CD4-positive, alpha-beta T cell treated with Interleukin-4 for 4 hours (primary cell): ENCODE results near the gene RANBP1.

Source experiments
- DNase-seq: peaks from one replicate; pipeline ENCODE4 v3.0.0-alpha.2; 2020

Gene RANBP1

GRCh38 chr22:20138868-20139267 is 23.0 kb downstream of the RANBP1 start:
- no peak for DNase-seq

- DNase-seq = no peak
Measured at GRCh38 chr22:20139391-20140106, 23.6 kb downstream of the RANBP1 start.

GRCh38 chr22:20140107-20140445 is 24.2 kb downstream of the RANBP1 start:
- DNase-seq = no peak

- DNase-seq = no peak
Measured at GRCh38 chr22:20140521-20140964, 24.6 kb downstream of the RANBP1 start.

- no peak for DNase-seq
Measured at GRCh38 chr22:20141186-20142077, 25.5 kb downstream of the RANBP1 start.

GRCh38 chr22:20142711-20143621 is 27.1 kb downstream of the RANBP1 start:
- no peak for DNase-seq

- DNase-seq = no peak
Measured at GRCh38 chr22:20143883-20144665, 28.2 kb downstream of the RANBP1 start.

- no peak for DNase-seq
Measured at GRCh38 chr22:20145206-20145831, 29.4 kb downstream of the RANBP1 start.

GRCh38 chr22:20145832-20146223 is 29.9 kb downstream of the RANBP1 start:
- no peak for DNase-seq

- DNase-seq = no peak
Measured at GRCh38 chr22:20146777-20147176, 30.9 kb downstream of the RANBP1 start.

GRCh38 chr22:20147237-20147988 is 31.5 kb downstream of the RANBP1 start:
- no peak for DNase-seq

- DNase-seq = no peak
Measured at GRCh38 chr22:20148414-20148813, 32.5 kb downstream of the RANBP1 start.

- no peak for DNase-seq
Measured at GRCh38 chr22:20149257-20150250, 33.6 kb downstream of the RANBP1 start.

GRCh38 chr22:20150381-20151275 is 34.7 kb downstream of the RANBP1 start, which contains the start of gene CCDC188:
TSS of gene CCDC188 (minus strand) at chr22:20151055. CDS start at chr22:20150986, 69 bp downstream.
- DNase-seq = no peak

GRCh38 chr22:20151276-20151588 is 35.3 kb downstream of the RANBP1 start:
- DNase-seq = no peak

- DNase-seq = no peak
Measured at GRCh38 chr22:20152464-20152890, 36.6 kb downstream of the RANBP1 start.

GRCh38 chr22:20153945-20154344 is 38.0 kb downstream of the RANBP1 start:
- DNase-seq = no peak

- DNase-seq = no peak
Measured at GRCh38 chr22:20154602-20155187, 38.8 kb downstream of the RANBP1 start.
